Measurements from ENCODE around the gene ST8SIA5.

Gene ST8SIA5

DNA sequence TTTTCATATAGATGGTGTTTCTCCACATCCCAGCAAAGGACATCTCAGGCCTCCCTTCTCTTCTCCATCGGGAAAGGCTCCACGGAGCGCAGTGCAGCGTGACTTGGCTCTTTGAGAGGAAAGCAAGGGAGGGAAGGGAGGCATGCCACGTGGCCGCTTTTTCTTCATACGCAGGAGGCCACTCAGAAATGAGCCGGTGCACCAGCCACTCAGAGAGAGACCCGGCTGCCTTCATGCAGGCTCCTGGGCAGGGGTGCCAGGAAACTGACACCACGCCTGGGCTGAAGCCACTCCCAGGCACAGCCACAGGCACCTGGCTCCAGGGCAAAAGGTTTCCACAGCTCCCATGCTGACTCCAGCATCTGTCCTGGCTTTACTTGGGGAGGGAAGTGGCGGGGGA lies 88.7 kb downstream of the ST8SIA5 start:
- Histone ChIP-seq H3K27me3 (no peaks in the 10 kb centered on the region), H3K4me1 (peaks cover 19 to 41% (median 29%) of the 10 kb centered on the region in 10 experiments), H3K4me2 (peak overlapping the region in 1 of 11 experiments; percentile 30; a peak in 1 of 22 replicates), H3K4me3 (no peak overlapping the region), H4K20me1 (no peaks in the 10 kb centered on the region), H3K9ac (no peak overlapping the region), H3K9me3 (replicated peaks in 1 of 11) (peaks cover 0 to 5% (median 0%) of the 10 kb centered on the region in 11 experiments; a peak in 4 of 22 replicates), H3K27ac (no peak overlapping the region), H3K36me3 (no peaks in the 10 kb centered on the region)
- no peak for TF ChIP-seq Cebpa-rat (IDR thresholded peaks at IDR 0.05)

DNA sequence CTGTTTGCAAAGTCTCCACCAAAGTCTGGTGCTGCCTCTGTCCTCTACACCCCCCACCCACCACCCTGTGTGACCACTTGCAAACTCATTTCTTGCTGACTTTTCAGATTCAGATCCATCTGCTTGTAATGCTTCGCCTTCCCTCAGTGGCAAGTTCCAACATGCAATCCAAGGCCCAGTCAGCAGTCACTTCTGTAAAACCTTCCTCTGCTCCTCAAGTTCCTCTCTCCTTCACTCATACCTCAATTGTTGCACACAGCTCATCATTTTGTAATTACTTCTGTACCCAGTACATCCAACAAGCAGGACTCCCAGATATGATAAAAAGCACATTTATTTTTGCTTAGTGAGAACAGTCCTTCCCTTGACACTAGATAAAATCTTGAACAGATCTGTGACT lies 93.3 kb downstream of the ST8SIA5 start:
- Histone ChIP-seq H4K20me1 (no peaks in the 10 kb centered on the region), H3K9ac (no peak overlapping the region), H3K27me3 (no peaks in the 10 kb centered on the region), H3K4me3 (no peak overlapping the region), H3K27ac (0 out of 22 replicates have a peak overlapping the region, but pooled peaks of 1 of the 11 experiments have one; percentile 5), H3K4me1 (peaks cover 20 to 57% (median 34%) of the 10 kb centered on the region in 10 experiments), H3K36me3 (no peaks in the 10 kb centered on the region), H3K4me2 (peak overlapping the region; percentile 6 to 74 (median 63); a peak in 21 of 22 replicates), H3K9me3 (replicated peaks in 1 of 11) (peaks cover 0 to 7% (median 0%) of the 10 kb centered on the region in 11 experiments; a peak in 4 of 22 replicates)
- TF ChIP-seq Cebpa-rat (IDR thresholded peaks at IDR 0.05), result no peak

- Histone ChIP-seq H3K4me1 (peaks cover 20 to 55% (median 44%) of the 10 kb centered on the region in 10 experiments), H3K36me3 (no peaks in the 10 kb centered on the region), H3K4me2 (peak overlapping the region in 6 of 11 experiments; percentile 57 to 74 (median 69); a peak in 10 of 22 replicates), H3K27ac (no peak overlapping the region), H4K20me1 (no peaks in the 10 kb centered on the region), H3K9me3 (replicated peaks in 1 of 11) (peaks cover 0 to 7% (median 0%) of the 10 kb centered on the region in 11 experiments; a peak in 4 of 22 replicates), H3K9ac (no peak overlapping the region), H3K27me3 (no peaks in the 10 kb centered on the region), H3K4me3 (no peak overlapping the region)
- no peak for TF ChIP-seq Cebpa-rat (IDR thresholded peaks at IDR 0.05)
These were observed 95.7 kb downstream of the ST8SIA5 start for GRCh38 chr18:46660957-46661749.

- Histone ChIP-seq H3K4me2 (no peak overlapping the region), H3K4me1 (peaks cover 20 to 55% (median 45%) of the 10 kb centered on the region in 10 experiments), H3K4me3 (no peak overlapping the region), H3K36me3 (no peaks in the 10 kb centered on the region), H3K9ac (no peak overlapping the region), H3K27ac (no peak overlapping the region), H3K27me3 (no peaks in the 10 kb centered on the region), H3K9me3 (replicated peaks in 1 of 11) (peaks cover 0 to 7% (median 0%) of the 10 kb centered on the region in 11 experiments; a peak in 4 of 22 replicates), H4K20me1 (no peaks in the 10 kb centered on the region)
- TF ChIP-seq Cebpa-rat (IDR thresholded peaks at IDR 0.05), result no peak
These were observed 97.4 kb downstream of the ST8SIA5 start for GRCh38 chr18:46659484-46659883.

DNA sequence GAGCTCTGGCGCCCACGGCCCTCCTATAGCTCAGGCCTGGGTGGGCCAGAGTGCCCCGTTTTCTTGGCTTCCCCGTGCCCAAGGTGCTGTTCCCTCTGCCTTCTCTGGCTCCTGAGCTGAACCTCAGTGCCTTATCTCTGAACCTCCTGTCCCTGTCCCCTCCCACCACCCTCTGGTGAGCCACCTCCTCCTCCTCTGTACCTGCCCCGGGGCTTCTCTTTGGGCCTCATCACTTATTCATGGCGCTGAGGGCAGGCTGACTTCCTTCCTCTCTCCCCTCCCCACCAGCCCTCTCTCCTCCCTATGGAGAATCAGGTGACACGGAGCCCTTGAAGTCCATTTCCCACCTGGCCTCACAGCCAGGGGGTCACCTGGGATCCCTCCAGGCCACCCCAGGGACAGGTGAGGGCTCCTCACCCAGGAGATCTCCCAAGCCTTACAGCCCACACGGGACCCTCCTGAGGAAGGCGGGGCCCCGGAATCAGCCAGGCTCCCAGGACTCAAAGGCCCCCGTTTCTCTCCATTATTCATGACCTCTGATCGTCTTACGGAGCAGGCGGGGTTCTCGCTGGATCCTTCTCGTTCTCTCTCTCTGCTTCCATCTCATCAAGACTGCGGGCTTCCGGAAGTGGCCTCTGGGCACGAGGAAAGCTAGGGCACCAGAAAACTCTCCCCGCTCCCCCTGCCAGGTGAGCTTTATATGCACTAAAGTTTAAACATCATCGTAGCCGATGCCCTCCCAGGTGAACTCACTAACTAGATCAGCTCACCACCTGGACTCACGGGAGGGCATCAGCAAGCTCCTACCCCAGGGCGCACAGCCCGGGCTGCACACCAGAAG lies 99.5 kb downstream of the ST8SIA5 start, which contains the start of gene LOXHD1:
LOXHD1 (minus strand) TSS at position 106 of the 841 bp plus-strand sequence. CDS start 187 bp downstream, outside the sequence.
- Histone ChIP-seq H4K20me1 (no peaks in the 10 kb centered on the region), H3K27me3 (no peaks in the 10 kb centered on the region), H3K4me2 (peak within 1 kb of the TSS in 7 of 11 experiments; percentile 1 to 31 (median 25); a peak in 5 of 22 replicates), H3K4me3 (no peak within 1 kb of the TSS), H3K9ac (peak within 1 kb of the TSS in 3 of 11 experiments; percentile 4 to 14 (median 9); a peak in 1 of 22 replicates), H3K9me3 (replicated peaks in 1 of 11) (no peaks in the 10 kb centered on the region), H3K4me1 (peaks cover 2 to 34% (median 24%) of the 10 kb centered on the region in 10 experiments; a peak in 19 of 20 replicates), H3K36me3 (no peaks in the 10 kb centered on the region), H3K27ac (no peak within 1 kb of the TSS)
- TF ChIP-seq Cebpa-rat (IDR thresholded peaks at IDR 0.05), result no peak

DNA sequence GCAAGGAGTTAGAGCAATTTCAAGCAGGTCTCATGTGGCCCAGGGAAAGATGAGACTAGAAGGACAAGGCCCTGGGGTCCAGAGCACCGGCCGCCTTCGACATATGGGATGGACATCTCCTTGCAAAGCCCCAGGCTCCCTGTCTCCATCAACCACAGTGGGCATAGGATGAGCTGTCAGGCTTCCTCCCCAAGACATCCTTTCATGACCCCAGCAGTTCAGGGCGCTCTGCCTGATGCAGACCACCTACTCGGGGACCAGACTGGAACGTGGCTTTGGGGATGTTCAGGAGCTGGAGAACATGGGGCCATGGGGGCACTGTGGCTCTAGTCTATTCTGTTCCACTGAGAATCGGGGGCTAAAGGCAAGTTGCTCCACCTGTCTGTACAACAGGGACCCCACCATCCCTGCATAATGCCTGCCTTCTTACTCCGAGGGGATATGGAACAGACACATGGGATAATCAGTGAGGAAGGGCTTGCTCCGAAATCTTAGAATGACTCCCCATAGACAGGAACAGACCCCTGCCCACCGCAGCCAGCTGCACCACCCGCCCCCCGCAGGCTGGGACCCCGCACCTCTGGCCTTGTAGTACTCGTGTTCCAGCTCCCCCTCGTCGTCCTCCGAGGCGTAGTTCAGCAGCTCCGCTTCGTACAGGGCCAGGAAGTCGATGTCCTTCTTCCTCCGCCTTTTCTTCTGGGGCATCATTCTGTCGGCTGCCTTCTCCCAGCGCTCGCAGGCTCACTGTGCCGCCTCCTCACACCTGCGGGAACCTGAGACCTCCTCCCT lies 100.3 kb downstream of the ST8SIA5 start:
- H3K4me2 ChIP-seq, result no peak overlapping the region
- no peak overlapping the region for H3K4me3 ChIP-seq
- TF ChIP-seq Cebpa-rat (IDR thresholded peaks at IDR 0.05), result no peak
- no peaks in the 10 kb centered on the region for H4K20me1 ChIP-seq
- peaks cover 0 to 25% (median 16%) of the 10 kb centered on the region in 10 experiments; a peak in 14 of 20 replicates for H3K4me1 ChIP-seq
- H3K36me3 ChIP-seq, result no peaks in the 10 kb centered on the region
- no peaks in the 10 kb centered on the region for H3K27me3 ChIP-seq
- H3K9ac ChIP-seq, result peak overlapping the region in 1 of 11 experiments; percentile 9; a peak in 1 of 22 replicates
- no peaks in the 10 kb centered on the region for H3K9me3 ChIP-seq (replicated peaks in 1 of 11)
- H3K27ac ChIP-seq, result no peak overlapping the region

- no peak overlapping the region for H3K4me2 ChIP-seq
- H3K4me1 ChIP-seq, result peaks cover 0 to 8% (median 4%) of the 10 kb centered on the region in 10 experiments; a peak in 10 of 20 replicates
- H3K36me3 ChIP-seq, result no peaks in the 10 kb centered on the region
- no peaks in the 10 kb centered on the region for H4K20me1 ChIP-seq
- no peak for TF ChIP-seq Cebpa-rat (IDR thresholded peaks at IDR 0.05)
- H3K27me3 ChIP-seq, result no peaks in the 10 kb centered on the region
- H3K27ac ChIP-seq, result no peak overlapping the region
- H3K9ac ChIP-seq, result no peak overlapping the region
- no peak overlapping the region for H3K4me3 ChIP-seq
- H3K9me3 ChIP-seq (replicated peaks in 1 of 11), result no peaks in the 10 kb centered on the region
These were observed 104.5 kb downstream of the ST8SIA5 start for GRCh38 chr18:46652372-46652771.

GRCh38 chr18:46650681-46651080 lies 106.2 kb downstream of the ST8SIA5 start:
- Histone ChIP-seq H3K9ac (no peak overlapping the region), H4K20me1 (no peaks in the 10 kb centered on the region; a peak in 1 of 22 replicates), H3K9me3 (replicated peaks in 1 of 11) (no peaks in the 10 kb centered on the region), H3K4me3 (no peak overlapping the region), H3K4me2 (no peak overlapping the region), H3K36me3 (no peaks in the 10 kb centered on the region), H3K27me3 (no peaks in the 10 kb centered on the region), H3K27ac (no peak overlapping the region), H3K4me1 (peaks cover 0 to 4% (median 0%) of the 10 kb centered on the region in 10 experiments; a peak in 1 of 20 replicates)
- TF ChIP-seq Cebpa-rat (IDR thresholded peaks at IDR 0.05), result no peak

All from BLaER1 treated with 17β-estradiol and CSF1 and Interleukin-3, amounts not matched to agents 10 nM and 100 nM (cell line).